Upper lobe of right lung (tissue), 1 donor: ENCODE measurements around the gene CRIP2. TPM values are rescaled to one million over a fixed set of nuclear protein-coding genes. Genes with fewer than 3 reads are reported as not detected.

Experiments
- ATAC-seq: fragments of 200-7000 bp; cut with Tn5 transposase; one replicate; pipeline ENCODE4 v1.9.1; 2020; ENCODE audit warnings: mild to moderate bottlenecking, moderate library complexity
- DNase-seq: peaks from one replicate; pipeline ENCODE4 v3.0.0-alpha.2; 2020
- H3K27ac ChIP-seq: fragments of 200-600 bp; one replicate; pipeline ENCODE4 v1.8.0; 2022
- H3K27me3 ChIP-seq: fragments of 200-600 bp; one replicate; pipeline ENCODE4 v1.8.0; 2022; ENCODE audit warnings: mild to moderate bottlenecking
- H3K36me3 ChIP-seq: fragments of 200-600 bp; one replicate; pipeline ENCODE4 v1.8.0; 2022
- H3K4me1 ChIP-seq: fragments of 200-600 bp; one replicate; pipeline ENCODE4 v1.8.0; 2022
- H3K4me3 ChIP-seq: fragments of 200-600 bp; one replicate; pipeline ENCODE4 v1.8.0; 2022; ENCODE audit warnings: mild to moderate bottlenecking
- H3K9me3 ChIP-seq: fragments of 200-600 bp; one replicate; pipeline ENCODE4 v1.8.0; 2022
- intact Hi-C: fragments of 100-400 bp; cut with DNase I; formaldehyde crosslinking; loops from one replicate; pipeline ENCODE4 v1.11.0; 2022
- total RNA-seq: library from RNA; stranded (reverse); fragmentation: NEBNext Ultra II Directional; extraction: Animal tissue kit (Norgen Biotek cat#: 25700); gene quantifications from one replicate; pipeline ENCODE4 v1.2.1, GENCODE V29; 2021
- TF ChIP-seq, protein P1 (sequence below): fragments of 200-600 bp; IDR thresholded peaks from one replicate; pipeline ENCODE4 v1.8.0; 2022; ENCODE audit warnings: antibody characterized with exemption
- donor health status: DM: no; HTN: yes; CAD: no; lungs with severe emphysema.

CRIP2 gene
- total RNA-seq, 1 donor from 2014 or later = 191 TPM

GRCh38 chr14:105525861-105526775, 51.5 kb downstream of the CRIP2 start, which contains the start of gene TMEM121:
Gene TMEM121 (plus strand): TSS chr14:105526583. CDS start chr14:105528835, 2,252 bp downstream.
- peaks cover 28% of the 10 kb centered on the region for H3K4me1 ChIP-seq
- intact Hi-C loops = no loop called here
- peaks cover 12% of the 10 kb centered on the region for H3K27me3 ChIP-seq
- no peaks in the 10 kb centered on the region for H3K9me3 ChIP-seq
- ATAC-seq = no peak
- no peak within 1 kb of the TSS for H3K27ac ChIP-seq
- peak; percentile 59 for DNase-seq
- H3K4me3 ChIP-seq = peak within 1 kb of the TSS; percentile 64
- TF ChIP-seq, protein P1, sequence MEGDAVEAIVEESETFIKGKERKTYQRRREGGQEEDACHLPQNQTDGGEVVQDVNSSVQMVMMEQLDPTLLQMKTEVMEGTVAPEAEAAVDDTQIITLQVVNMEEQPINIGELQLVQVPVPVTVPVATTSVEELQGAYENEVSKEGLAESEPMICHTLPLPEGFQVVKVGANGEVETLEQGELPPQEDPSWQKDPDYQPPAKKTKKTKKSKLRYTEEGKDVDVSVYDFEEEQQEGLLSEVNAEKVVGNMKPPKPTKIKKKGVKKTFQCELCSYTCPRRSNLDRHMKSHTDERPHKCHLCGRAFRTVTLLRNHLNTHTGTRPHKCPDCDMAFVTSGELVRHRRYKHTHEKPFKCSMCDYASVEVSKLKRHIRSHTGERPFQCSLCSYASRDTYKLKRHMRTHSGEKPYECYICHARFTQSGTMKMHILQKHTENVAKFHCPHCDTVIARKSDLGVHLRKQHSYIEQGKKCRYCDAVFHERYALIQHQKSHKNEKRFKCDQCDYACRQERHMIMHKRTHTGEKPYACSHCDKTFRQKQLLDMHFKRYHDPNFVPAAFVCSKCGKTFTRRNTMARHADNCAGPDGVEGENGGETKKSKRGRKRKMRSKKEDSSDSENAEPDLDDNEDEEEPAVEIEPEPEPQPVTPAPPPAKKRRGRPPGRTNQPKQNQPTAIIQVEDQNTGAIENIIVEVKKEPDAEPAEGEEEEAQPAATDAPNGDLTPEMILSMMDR = no peak
- no peaks in the 10 kb centered on the region for H3K36me3 ChIP-seq

GRCh38 chr14:105526776-105527380, 52.3 kb downstream of the CRIP2 start:
- H3K27me3 ChIP-seq = peaks cover 12% of the 10 kb centered on the region
- H3K4me3 ChIP-seq = peak overlapping the region; percentile 64
- H3K36me3 ChIP-seq = no peaks in the 10 kb centered on the region
- peak; percentile 64 for DNase-seq
- TF ChIP-seq, protein P1 = no peak
- intact Hi-C loops = no loop called here
- ATAC-seq = no peak
- H3K4me1 ChIP-seq = peaks cover 28% of the 10 kb centered on the region
- no peaks in the 10 kb centered on the region for H3K9me3 ChIP-seq
- no peak overlapping the region for H3K27ac ChIP-seq

GRCh38 chr14:105527381-105527825, 52.8 kb downstream of the CRIP2 start:
- no peak for ATAC-seq
- Histone ChIP-seq H3K27ac (no peak overlapping the region), H3K27me3 (peaks cover 12% of the 10 kb centered on the region)

DNA sequence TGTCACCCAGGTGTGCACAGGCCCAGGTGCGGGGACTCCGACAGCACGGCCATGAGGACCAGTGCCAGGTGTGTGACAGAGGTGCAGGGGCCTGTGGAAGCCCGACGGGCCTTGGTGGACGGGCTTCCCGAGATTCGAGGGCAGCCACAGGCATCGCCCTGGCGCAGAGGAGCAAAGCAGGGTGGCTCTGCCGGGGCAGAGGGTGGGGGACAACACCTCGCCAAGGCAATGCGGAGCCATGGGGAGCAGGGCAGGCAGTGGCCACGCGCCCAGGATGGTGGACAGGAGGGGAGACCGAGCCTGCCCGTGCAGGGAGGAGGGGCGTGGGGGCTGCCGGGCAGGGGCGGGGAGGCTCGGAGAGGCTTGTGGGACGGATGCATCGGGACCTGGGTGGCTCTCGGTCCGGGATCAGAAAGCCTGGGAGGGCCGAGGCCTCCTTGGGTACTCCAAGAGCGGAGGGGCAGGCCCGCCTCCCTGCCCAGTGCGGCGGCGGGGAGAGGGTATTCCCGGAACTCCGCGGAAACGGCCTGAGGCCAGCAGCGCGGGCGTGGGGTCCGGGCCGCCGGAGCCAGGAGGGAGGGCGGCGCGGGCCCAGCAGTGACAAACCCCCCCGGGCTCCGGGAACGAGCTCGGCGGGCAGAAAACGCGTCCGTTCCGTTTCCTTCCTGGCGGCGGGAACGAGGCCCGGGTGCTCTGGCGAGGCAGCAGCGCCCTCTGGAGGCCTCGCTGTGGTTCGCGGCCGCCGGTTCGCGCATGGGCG, 53.4 kb downstream of the CRIP2 start:
- Histone ChIP-seq H3K27me3 (peaks cover 12% of the 10 kb centered on the region), H3K4me1 (peaks cover 28% of the 10 kb centered on the region), H3K4me3 (peak overlapping the region; percentile 64), H3K36me3 (no peaks in the 10 kb centered on the region), H3K9me3 (no peaks in the 10 kb centered on the region), H3K27ac (peak overlapping the region; percentile 53)
- intact Hi-C loops = no loop called here
- ATAC-seq = peak; percentile 89
- TF ChIP-seq, protein P1 = peak; percentile 85
- peak; percentile 88 for DNase-seq

More at GRCh38 chr14:105527381-105527825, 52.8 kb downstream of the CRIP2 start:
- peak; percentile 63 for DNase-seq
- peaks cover 28% of the 10 kb centered on the region for H3K4me1 ChIP-seq
- peak overlapping the region; percentile 64 for H3K4me3 ChIP-seq
- intact Hi-C loops = no loop called here
- no peaks in the 10 kb centered on the region for H3K9me3 ChIP-seq
- TF ChIP-seq, protein P1 = no peak
- no peaks in the 10 kb centered on the region for H3K36me3 ChIP-seq

GRCh38 chr14:105528586-105529318, 54.1 kb downstream of the CRIP2 start:
- DNase-seq (peak; percentile 66), ATAC-seq (peak; percentile 0)
- Histone ChIP-seq H3K36me3 (no peaks in the 10 kb centered on the region), H3K4me1 (peaks cover 28% of the 10 kb centered on the region), H3K27ac (no peak overlapping the region), H3K4me3 (peak overlapping the region; percentile 64), H3K9me3 (no peaks in the 10 kb centered on the region), H3K27me3 (peaks cover 12% of the 10 kb centered on the region)
- TF ChIP-seq, protein P1 = no peak
- intact Hi-C loops = no loop called here
